Astrocyte (in vitro differentiated cells and primary cell): Measurements from ENCODE around the gene VEZT. TPM values are rescaled to one million over a fixed set of nuclear protein-coding genes. Genes with fewer than 3 reads are reported as not detected.
A peak's percentile ranks its signal among the peaks of the same experiment; 100 is the strongest.
"Not testable (repeated sequence)": the region's sequence is repeated elsewhere in the genome, so short reads cannot be mapped to it uniquely, and the experiment has no call there.

Experiments
- DNase-seq: peaks from one replicate; pipeline ENCODE4 v3.0.0-alpha.2; 2010; ENCODE audit warnings: low read depth
- FAIRE-seq: peaks from 2 replicates; lab custom pipeline; 2011; peaks lifted over from hg19 to GRCh38; lab: Jason Lieb, UNC
- H2AFZ ChIP-seq: 2 replicates; pipeline ENCODE4 v1.6.0; 2012; ENCODE audit warnings: low read depth, low read length, inconsistent platforms
- H3K27ac ChIP-seq: 2 replicates; pipeline ENCODE4 v1.5.1; 2011; ENCODE audit warnings: low read depth, low read length, inconsistent platforms
- H3K27me3 ChIP-seq: 2 replicates; pipeline ENCODE4 v1.6.0; 2011; ENCODE audit warnings: low read length, inconsistent platforms; ENCODE audit not compliant: insufficient read depth
- H3K36me3 ChIP-seq: 2 replicates; pipeline ENCODE4 v1.5.1; 2011; ENCODE audit warnings: low read length, inconsistent platforms; ENCODE audit not compliant: insufficient read depth
- H3K4me1 ChIP-seq: 2 replicates; pipeline ENCODE4 v1.5.1; 2011; ENCODE audit warnings: low read length, inconsistent platforms; ENCODE audit not compliant: insufficient read depth
- H3K4me2 ChIP-seq: 2 replicates; pipeline ENCODE4 v1.6.0; 2012; ENCODE audit warnings: low read length, inconsistent platforms
- H3K4me3 ChIP-seq: 2 replicates; pipeline ENCODE4 v1.5.1; 2011; ENCODE audit warnings: low read depth, mild to moderate bottlenecking, low read length, inconsistent platforms; ENCODE audit not compliant: insufficient read depth
- H3K79me2 ChIP-seq: 2 replicates; pipeline ENCODE4 v1.6.0; 2012; ENCODE audit warnings: mild to moderate bottlenecking, low read length, inconsistent platforms; ENCODE audit not compliant: insufficient read depth
- H3K9ac ChIP-seq: 2 replicates; pipeline ENCODE4 v1.6.0; 2012; ENCODE audit warnings: mild to moderate bottlenecking, low read length, inconsistent platforms
- H3K9me3 ChIP-seq: 2 replicates; pipeline ENCODE4 v1.5.1; 2012; ENCODE audit warnings: low read depth, mild to moderate bottlenecking, low read length, inconsistent platforms; ENCODE audit not compliant: insufficient read depth
- H4K20me1 ChIP-seq: 2 replicates; pipeline ENCODE4 v1.6.0; 2012; ENCODE audit warnings: low read length, inconsistent platforms; ENCODE audit not compliant: insufficient read depth
- H3K27ac Mint-ChIP-seq: one replicate; pipeline ENCODE4 v1.8.0; 2021; ENCODE audit warnings: mild to moderate bottlenecking, mixed read lengths; ENCODE audit not compliant: unreplicated experiment
- H3K27me3 Mint-ChIP-seq: one replicate; pipeline ENCODE4 v1.8.0; 2021; ENCODE audit warnings: low read depth, mixed read lengths; ENCODE audit not compliant: unreplicated experiment
- H3K36me3 Mint-ChIP-seq: one replicate; pipeline ENCODE4 v1.8.0; 2021; ENCODE audit warnings: low read depth, mixed read lengths; ENCODE audit not compliant: unreplicated experiment
- H3K4me1 Mint-ChIP-seq: one replicate; pipeline ENCODE4 v1.8.0; 2021; ENCODE audit warnings: low read depth, mixed read lengths; ENCODE audit not compliant: unreplicated experiment
- H3K4me3 Mint-ChIP-seq: one replicate; pipeline ENCODE4 v1.8.0; 2021; ENCODE audit warnings: mild to moderate bottlenecking, moderate library complexity, mixed read lengths; ENCODE audit not compliant: unreplicated experiment
- H3K9me3 Mint-ChIP-seq: one replicate; pipeline ENCODE4 v1.8.0; 2021; ENCODE audit warnings: mild to moderate bottlenecking, mixed read lengths; ENCODE audit not compliant: unreplicated experiment
- CTCF ChIP-seq: IDR thresholded peaks from 2 replicates; pipeline ENCODE4 v1.5.1; 2011; ENCODE audit warnings: low read depth, mild to moderate bottlenecking, inconsistent platforms, low read length, moderate library complexity; ENCODE audit not compliant: insufficient read depth
- EZH2 ChIP-seq: IDR thresholded peaks from 2 replicates; pipeline ENCODE4 v1.6.1; 2012; ENCODE audit warnings: mild to moderate bottlenecking, low read length, inconsistent platforms; ENCODE audit not compliant: insufficient read depth
- total RNA-seq: library from RNA; stranded (reverse); gene quantifications from 2 replicates; pipeline ENCODE4 v1.2.1, GENCODE V29; 2021

Gene VEZT
- total RNA-seq, 1 donor from 2014 or later = 106 TPM

DNA sequence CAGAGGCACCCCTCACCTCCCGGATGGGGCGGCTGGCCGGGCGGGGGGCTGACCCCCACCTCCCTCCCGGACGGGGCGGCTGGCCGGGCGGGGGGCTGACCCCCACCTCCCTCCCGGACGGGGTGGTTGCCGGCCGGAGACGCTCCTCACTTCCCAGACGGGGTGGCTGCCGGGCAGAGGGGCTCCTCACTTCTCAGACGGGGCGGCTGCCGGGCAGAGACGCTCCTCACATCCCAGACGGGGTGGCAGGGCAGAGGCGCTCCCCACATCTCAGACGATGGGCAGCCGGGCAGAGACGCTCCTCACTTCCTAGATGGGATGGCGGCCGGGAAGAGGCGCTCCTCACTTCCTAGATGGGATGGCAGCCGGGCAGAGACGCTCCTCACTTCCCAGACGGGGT, 18.0 kb downstream of the VEZT start:
- not testable (repeated sequence) for H3K4me2 ChIP-seq, FAIRE-seq, H3K36me3 ChIP-seq, DNase-seq, H2AFZ ChIP-seq, H3K4me3 Mint-ChIP-seq, H3K4me3 ChIP-seq, H3K27ac ChIP-seq, H3K4me1 Mint-ChIP-seq, H3K9me3 Mint-ChIP-seq, H3K27ac Mint-ChIP-seq, H3K9me3 ChIP-seq, H3K27me3 Mint-ChIP-seq, H3K27me3 ChIP-seq, H3K36me3 Mint-ChIP-seq, H3K9ac ChIP-seq, H3K4me1 ChIP-seq
- Histone ChIP-seq H3K79me2 (peaks cover 75% of the 10 kb centered on the region), H4K20me1 (peaks cover 30% of the 10 kb centered on the region)

GRCh38 chr12:95237315-95237714, 19.7 kb downstream of the VEZT start:
- Histone ChIP-seq H3K4me2 (no peak overlapping the region), H3K4me1 (no peaks in the 10 kb centered on the region), H3K9ac (no peak overlapping the region), H3K27me3 (no peaks in the 10 kb centered on the region), H3K79me2 (peaks cover 74% of the 10 kb centered on the region), H3K36me3 (no peaks in the 10 kb centered on the region), H3K9me3 (no peaks in the 10 kb centered on the region), H3K27ac (no peak overlapping the region), H2AFZ (no peak overlapping the region), H4K20me1 (peaks cover 46% of the 10 kb centered on the region), H3K4me3 (no peak overlapping the region)
- Mint-ChIP-seq H3K9me3 (no peaks in the 10 kb centered on the region), H3K4me3 (no peak overlapping the region), H3K4me1 (peaks cover 4% of the 10 kb centered on the region), H3K27me3 (no peaks in the 10 kb centered on the region), H3K36me3 (peaks cover 9% of the 10 kb centered on the region), H3K27ac (peak overlapping the region; percentile 8)
- DNase-seq (no peak), FAIRE-seq (no peak)
- TF ChIP-seq EZH2 = no peak
- TF ChIP-seq CTCF = no peak

DNA sequence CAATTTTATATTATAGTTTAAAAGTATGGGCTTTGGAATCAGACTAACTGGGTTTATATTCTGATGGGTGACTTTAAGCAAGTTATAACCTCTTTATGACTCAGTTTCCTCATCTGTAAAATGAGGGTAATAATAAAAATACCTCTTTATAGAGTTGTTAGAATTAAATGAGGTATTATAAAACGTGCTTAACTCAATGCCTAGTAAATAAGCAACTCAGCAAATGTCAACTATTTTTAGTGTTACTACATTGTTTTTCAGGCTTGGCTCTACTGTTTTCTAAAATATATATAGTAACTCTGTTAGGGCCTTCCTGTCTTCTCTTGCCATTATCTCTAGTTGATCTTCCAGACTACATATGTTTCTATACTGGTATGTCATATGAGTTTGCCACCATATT, 20.5 kb downstream of the VEZT start:
- no peak overlapping the region for H3K4me2 ChIP-seq
- no peak overlapping the region for H3K9ac ChIP-seq
- TF ChIP-seq CTCF (no peak), EZH2 (no peak)
- Mint-ChIP-seq H3K9me3 (no peaks in the 10 kb centered on the region), H3K4me3 (no peak overlapping the region), H3K27me3 (no peaks in the 10 kb centered on the region), H3K4me1 (peaks cover 3% of the 10 kb centered on the region), H3K27ac (no peak overlapping the region), H3K36me3 (peaks cover 9% of the 10 kb centered on the region)
- H3K27ac ChIP-seq = no peak overlapping the region
- H4K20me1 ChIP-seq = peaks cover 47% of the 10 kb centered on the region
- no peaks in the 10 kb centered on the region for H3K36me3 ChIP-seq
- H3K9me3 ChIP-seq = no peaks in the 10 kb centered on the region
- no peak for DNase-seq
- H3K4me1 ChIP-seq = no peaks in the 10 kb centered on the region
- H3K79me2 ChIP-seq = peaks cover 73% of the 10 kb centered on the region
- no peaks in the 10 kb centered on the region for H3K27me3 ChIP-seq
- H3K4me3 ChIP-seq = no peak overlapping the region
- no peak for FAIRE-seq
- no peak overlapping the region for H2AFZ ChIP-seq
